H1 (cell line): ENCODE results near the gene ADRM1.

Source experiments
- ASH2L ChIP-seq: fragments of 200-600, 300-600 bp; sonication (generic); IDR thresholded peaks from one replicate; pipeline ENCODE4 v1.7.1; 2017; ENCODE audit warnings: low read length
- BRCA1 ChIP-seq: IDR thresholded peaks from 2 replicates; pipeline ENCODE4 v1.6.1; 2012; ENCODE audit warnings: low read depth, low read length, improper control_type of control experiment
- CHD2 ChIP-seq: IDR thresholded peaks from 2 replicates; pipeline ENCODE4 v1.6.1; 2012; ENCODE audit warnings: low read length, improper control_type of control experiment
- EZH2 ChIP-seq: fragments of 200-600 bp; sonication (generic); IDR thresholded peaks from 2 replicates; pipeline ENCODE4 v1.7.1; 2012; ENCODE audit warnings: low read depth, mild to moderate bottlenecking, moderate library complexity, low read length, inconsistent platforms; ENCODE audit not compliant: severe bottlenecking
- FOSL1 ChIP-seq: IDR thresholded peaks from 2 replicates; pipeline ENCODE4 v1.6.1; 2011; ENCODE audit warnings: mild to moderate bottlenecking, low read depth, low read length, moderate library complexity; ENCODE audit not compliant: insufficient read depth
- JUND ChIP-seq: IDR thresholded peaks from 2 replicates; pipeline ENCODE4 v1.6.1; 2011; ENCODE audit warnings: mild to moderate bottlenecking, improper control_type of control experiment, low read length
- POLR2A ChIP-seq, 2 experiments: IDR thresholded peaks; 1 replicate in 1 of 2; 2 replicates in 1 of 2; pipeline ENCODE4 v1.6.1; 2011; ENCODE audit warnings: low read depth in 2 of 2, low read length in 2 of 2, mild to moderate bottlenecking in 2 of 2; ENCODE audit errors: control extremely low read depth in 1 of 2
- POLR2AphosphoS5 ChIP-seq: IDR thresholded peaks from 2 replicates; pipeline ENCODE4 v1.6.1; 2011; ENCODE audit warnings: low read depth, low read length
- TF ChIP-seq, protein P1 (sequence below): IDR thresholded peaks from 2 replicates; pipeline ENCODE4 v1.6.1; 2012; ENCODE audit warnings: inconsistent platforms
- TF ChIP-seq, protein P2 (sequence below): IDR thresholded peaks from 2 replicates; pipeline ENCODE4 v1.6.1; 2011; ENCODE audit warnings: low read length, improper control_type of control experiment
- TF ChIP-seq, protein P3 (sequence below), 3 experiments: IDR thresholded peaks; 1 replicate in 2 of 3; 2 replicates in 1 of 3; pipeline versions ENCODE4 v1.5.1 to v1.6.1; 2011; ENCODE audit warnings: low read length in 3 of 3, mild to moderate bottlenecking in 3 of 3, inconsistent platforms in 2 of 3, low read depth in 1 of 3, moderate library complexity in 1 of 3; ENCODE audit not compliant: insufficient read depth in 1 of 3; ENCODE audit errors: control extremely low read depth in 1 of 3

DNA sequence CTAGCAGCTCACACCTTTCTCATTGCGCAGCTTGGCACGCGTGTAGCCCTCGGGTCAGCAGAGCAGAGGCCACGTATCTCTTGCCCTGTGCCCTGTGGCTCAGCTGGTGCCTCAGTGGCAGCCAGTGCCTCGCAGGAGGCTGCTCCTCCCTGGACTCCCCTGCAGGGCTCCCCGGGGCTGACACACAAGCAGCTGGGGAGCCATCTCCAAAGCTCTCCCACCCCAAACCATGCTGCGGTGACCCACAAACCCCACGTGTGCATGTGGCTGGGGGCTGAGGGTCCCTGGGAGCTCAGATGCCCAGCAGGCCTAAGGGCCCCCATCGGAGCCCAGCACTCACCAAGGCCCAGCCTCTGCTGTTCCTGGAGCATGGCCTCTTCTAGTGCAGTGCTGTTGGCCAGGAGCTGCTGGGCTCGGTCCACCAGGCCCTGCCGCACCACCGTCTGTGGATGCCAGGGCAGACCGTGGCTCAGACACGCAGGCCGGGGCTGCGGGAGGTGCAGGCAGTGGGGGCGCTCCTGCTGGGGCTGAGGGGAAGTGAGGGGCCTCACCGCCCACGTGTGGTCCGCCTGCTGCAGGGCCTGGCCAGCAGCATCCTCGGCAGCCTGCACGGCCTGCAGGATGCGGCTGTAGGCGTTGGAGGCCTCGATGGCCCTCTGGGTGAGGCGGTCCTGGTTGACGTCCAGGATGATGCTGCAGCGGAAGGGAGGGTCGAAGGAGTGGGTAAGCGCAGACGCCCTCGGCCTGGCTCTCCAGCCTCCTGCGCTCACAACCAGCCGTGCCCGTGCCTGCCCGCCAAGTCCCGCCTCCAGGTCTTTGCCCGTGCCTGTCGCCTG, 13.8 kb downstream of the ADRM1 start:
- TF ChIP-seq, protein P1, sequence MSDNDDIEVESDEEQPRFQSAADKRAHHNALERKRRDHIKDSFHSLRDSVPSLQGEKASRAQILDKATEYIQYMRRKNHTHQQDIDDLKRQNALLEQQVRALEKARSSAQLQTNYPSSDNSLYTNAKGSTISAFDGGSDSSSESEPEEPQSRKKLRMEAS: no peak
- TF ChIP-seq, protein P2, sequence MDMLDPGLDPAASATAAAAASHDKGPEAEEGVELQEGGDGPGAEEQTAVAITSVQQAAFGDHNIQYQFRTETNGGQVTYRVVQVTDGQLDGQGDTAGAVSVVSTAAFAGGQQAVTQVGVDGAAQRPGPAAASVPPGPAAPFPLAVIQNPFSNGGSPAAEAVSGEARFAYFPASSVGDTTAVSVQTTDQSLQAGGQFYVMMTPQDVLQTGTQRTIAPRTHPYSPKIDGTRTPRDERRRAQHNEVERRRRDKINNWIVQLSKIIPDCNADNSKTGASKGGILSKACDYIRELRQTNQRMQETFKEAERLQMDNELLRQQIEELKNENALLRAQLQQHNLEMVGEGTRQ: no peak
- TF ChIP-seq POLR2A (IDR thresholded peaks at IDR 0.05; ENCODE audit: control extremely low read depth in 1 of 2, low read depth in 2 of 2, low read length in 2 of 2) (no peak), EZH2 (no peak), FOSL1 (no peak), ASH2L (no peak), BRCA1 (no peak), CHD2 (no peak), JUND (no peak), POLR2AphosphoS5 (no peak)
- TF ChIP-seq, protein P3, sequence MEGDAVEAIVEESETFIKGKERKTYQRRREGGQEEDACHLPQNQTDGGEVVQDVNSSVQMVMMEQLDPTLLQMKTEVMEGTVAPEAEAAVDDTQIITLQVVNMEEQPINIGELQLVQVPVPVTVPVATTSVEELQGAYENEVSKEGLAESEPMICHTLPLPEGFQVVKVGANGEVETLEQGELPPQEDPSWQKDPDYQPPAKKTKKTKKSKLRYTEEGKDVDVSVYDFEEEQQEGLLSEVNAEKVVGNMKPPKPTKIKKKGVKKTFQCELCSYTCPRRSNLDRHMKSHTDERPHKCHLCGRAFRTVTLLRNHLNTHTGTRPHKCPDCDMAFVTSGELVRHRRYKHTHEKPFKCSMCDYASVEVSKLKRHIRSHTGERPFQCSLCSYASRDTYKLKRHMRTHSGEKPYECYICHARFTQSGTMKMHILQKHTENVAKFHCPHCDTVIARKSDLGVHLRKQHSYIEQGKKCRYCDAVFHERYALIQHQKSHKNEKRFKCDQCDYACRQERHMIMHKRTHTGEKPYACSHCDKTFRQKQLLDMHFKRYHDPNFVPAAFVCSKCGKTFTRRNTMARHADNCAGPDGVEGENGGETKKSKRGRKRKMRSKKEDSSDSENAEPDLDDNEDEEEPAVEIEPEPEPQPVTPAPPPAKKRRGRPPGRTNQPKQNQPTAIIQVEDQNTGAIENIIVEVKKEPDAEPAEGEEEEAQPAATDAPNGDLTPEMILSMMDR (IDR thresholded peaks at IDR 0.05; ENCODE audit: control extremely low read depth in 1 of 3, insufficient read depth in 1 of 3, low read depth in 1 of 3, low read length in 3 of 3): no peak
